ENCODE measurements around the gene GPLD1. TPM values are rescaled to one million over a fixed set of nuclear protein-coding genes. Genes with fewer than 3 reads are reported as not detected.

The GPLD1 gene
- total and polyA plus RNA-seq, 2 experiments from 2014 or later = 3.8 to 11.1 TPM

DNA sequence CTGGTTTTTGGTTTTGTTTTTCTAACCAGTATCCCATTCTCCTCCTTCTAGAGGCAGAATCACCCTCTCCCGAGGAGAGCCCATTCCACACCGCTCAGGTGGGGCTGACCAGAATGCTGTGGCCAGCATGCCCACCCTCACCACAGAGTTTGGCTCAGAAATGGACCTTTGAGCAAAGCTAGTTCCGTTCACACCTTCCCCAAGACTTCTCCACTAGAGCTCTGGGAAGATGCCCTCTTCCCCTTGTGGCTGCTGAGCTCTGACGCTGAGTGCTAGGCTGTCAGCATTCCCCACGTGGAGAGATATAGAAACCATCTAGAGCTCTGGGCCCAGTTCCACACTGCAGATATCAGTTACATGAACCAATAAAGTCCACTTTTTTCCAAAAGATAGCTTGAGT, 7.9 kb downstream of the GPLD1 start:
- Histone ChIP-seq H3K27me3 (ENCODE audit: insufficient read depth) (no peaks in the 10 kb centered on the region), H3K4me3 (no peak overlapping the region), H3F3A (replicated peaks; ENCODE audit: low read depth) (no peaks in the 10 kb centered on the region), H3K4me2 (no peak overlapping the region), H3K9me2 (ENCODE audit: insufficient read depth) (no peaks in the 10 kb centered on the region), H3K36me3 (ENCODE audit: insufficient read depth) (peaks cover 6% of the 10 kb centered on the region; the same call in 1 of the 2 replicates), H2AFZ (no peak overlapping the region), H3K27ac (ENCODE audit: low read depth) (no peak overlapping the region), H3K79me2 (replicated peaks; ENCODE audit: insufficient read depth) (no peaks in the 10 kb centered on the region), H4K20me1 (replicated peaks; ENCODE audit: insufficient read depth) (no peaks in the 10 kb centered on the region), H3K4me1 (ENCODE audit: insufficient read depth) (no peaks in the 10 kb centered on the region)
- no peak; the same call in 2 of the 3 replicates for ATAC-seq
- DNase-seq (ENCODE audit: low spot score) = no peak
- Mint-ChIP-seq H3K27me3 (ENCODE audit: insufficient read depth, low read depth, poor library complexity) (peaks cover 2% of the 10 kb centered on the region), H3K9me3 (peaks cover 11% of the 10 kb centered on the region), H3K36me3 (ENCODE audit: low read depth) (peaks cover 24% of the 10 kb centered on the region), H3K4me1 (no peaks in the 10 kb centered on the region), H3K27ac (no peak overlapping the region), H3K4me3 (no peak overlapping the region)
- TF ChIP-seq POLR2AphosphoS5 (IDR thresholded peaks at IDR 0.05; ENCODE audit: low read depth) (no peak), ZNF331 (CRISPR knock-in tag; IDR thresholded peaks at IDR 0.05; ENCODE audit: low read depth) (no peak), EZH2phosphoT487 (IDR thresholded peaks at IDR 0.05; ENCODE audit: unreplicated experiment) (no peak), CREB1 (CRISPR knock-in tag; IDR thresholded peaks at IDR 0.05; ENCODE audit: low read depth) (no peak), STAT1 (IDR thresholded peaks at IDR 0.05; ENCODE audit: unreplicated experiment) (no peak), NANOG (IDR thresholded peaks at IDR 0.05; ENCODE audit: borderline replicate concordance) (no peak), ZNF114 (CRISPR knock-in tag; IDR thresholded peaks at IDR 0.05) (no peak), JUNB (IDR thresholded peaks at IDR 0.05; ENCODE audit: unreplicated experiment) (no peak), EZH2 (IDR thresholded peaks at IDR 0.05; ENCODE audit: low read depth, unreplicated experiment) (no peak)
- TF ChIP-seq, protein P1, sequence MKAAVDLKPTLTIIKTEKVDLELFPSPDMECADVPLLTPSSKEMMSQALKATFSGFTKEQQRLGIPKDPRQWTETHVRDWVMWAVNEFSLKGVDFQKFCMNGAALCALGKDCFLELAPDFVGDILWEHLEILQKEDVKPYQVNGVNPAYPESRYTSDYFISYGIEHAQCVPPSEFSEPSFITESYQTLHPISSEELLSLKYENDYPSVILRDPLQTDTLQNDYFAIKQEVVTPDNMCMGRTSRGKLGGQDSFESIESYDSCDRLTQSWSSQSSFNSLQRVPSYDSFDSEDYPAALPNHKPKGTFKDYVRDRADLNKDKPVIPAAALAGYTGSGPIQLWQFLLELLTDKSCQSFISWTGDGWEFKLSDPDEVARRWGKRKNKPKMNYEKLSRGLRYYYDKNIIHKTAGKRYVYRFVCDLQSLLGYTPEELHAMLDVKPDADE (IDR thresholded peaks at IDR 0.05) = no peak
- TF ChIP-seq, protein P2, sequence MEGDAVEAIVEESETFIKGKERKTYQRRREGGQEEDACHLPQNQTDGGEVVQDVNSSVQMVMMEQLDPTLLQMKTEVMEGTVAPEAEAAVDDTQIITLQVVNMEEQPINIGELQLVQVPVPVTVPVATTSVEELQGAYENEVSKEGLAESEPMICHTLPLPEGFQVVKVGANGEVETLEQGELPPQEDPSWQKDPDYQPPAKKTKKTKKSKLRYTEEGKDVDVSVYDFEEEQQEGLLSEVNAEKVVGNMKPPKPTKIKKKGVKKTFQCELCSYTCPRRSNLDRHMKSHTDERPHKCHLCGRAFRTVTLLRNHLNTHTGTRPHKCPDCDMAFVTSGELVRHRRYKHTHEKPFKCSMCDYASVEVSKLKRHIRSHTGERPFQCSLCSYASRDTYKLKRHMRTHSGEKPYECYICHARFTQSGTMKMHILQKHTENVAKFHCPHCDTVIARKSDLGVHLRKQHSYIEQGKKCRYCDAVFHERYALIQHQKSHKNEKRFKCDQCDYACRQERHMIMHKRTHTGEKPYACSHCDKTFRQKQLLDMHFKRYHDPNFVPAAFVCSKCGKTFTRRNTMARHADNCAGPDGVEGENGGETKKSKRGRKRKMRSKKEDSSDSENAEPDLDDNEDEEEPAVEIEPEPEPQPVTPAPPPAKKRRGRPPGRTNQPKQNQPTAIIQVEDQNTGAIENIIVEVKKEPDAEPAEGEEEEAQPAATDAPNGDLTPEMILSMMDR (conservative IDR thresholded peaks at IDR 0.05; ENCODE audit: low read depth in 2 of 2) = no peak
- TF ChIP-seq, protein P3, sequence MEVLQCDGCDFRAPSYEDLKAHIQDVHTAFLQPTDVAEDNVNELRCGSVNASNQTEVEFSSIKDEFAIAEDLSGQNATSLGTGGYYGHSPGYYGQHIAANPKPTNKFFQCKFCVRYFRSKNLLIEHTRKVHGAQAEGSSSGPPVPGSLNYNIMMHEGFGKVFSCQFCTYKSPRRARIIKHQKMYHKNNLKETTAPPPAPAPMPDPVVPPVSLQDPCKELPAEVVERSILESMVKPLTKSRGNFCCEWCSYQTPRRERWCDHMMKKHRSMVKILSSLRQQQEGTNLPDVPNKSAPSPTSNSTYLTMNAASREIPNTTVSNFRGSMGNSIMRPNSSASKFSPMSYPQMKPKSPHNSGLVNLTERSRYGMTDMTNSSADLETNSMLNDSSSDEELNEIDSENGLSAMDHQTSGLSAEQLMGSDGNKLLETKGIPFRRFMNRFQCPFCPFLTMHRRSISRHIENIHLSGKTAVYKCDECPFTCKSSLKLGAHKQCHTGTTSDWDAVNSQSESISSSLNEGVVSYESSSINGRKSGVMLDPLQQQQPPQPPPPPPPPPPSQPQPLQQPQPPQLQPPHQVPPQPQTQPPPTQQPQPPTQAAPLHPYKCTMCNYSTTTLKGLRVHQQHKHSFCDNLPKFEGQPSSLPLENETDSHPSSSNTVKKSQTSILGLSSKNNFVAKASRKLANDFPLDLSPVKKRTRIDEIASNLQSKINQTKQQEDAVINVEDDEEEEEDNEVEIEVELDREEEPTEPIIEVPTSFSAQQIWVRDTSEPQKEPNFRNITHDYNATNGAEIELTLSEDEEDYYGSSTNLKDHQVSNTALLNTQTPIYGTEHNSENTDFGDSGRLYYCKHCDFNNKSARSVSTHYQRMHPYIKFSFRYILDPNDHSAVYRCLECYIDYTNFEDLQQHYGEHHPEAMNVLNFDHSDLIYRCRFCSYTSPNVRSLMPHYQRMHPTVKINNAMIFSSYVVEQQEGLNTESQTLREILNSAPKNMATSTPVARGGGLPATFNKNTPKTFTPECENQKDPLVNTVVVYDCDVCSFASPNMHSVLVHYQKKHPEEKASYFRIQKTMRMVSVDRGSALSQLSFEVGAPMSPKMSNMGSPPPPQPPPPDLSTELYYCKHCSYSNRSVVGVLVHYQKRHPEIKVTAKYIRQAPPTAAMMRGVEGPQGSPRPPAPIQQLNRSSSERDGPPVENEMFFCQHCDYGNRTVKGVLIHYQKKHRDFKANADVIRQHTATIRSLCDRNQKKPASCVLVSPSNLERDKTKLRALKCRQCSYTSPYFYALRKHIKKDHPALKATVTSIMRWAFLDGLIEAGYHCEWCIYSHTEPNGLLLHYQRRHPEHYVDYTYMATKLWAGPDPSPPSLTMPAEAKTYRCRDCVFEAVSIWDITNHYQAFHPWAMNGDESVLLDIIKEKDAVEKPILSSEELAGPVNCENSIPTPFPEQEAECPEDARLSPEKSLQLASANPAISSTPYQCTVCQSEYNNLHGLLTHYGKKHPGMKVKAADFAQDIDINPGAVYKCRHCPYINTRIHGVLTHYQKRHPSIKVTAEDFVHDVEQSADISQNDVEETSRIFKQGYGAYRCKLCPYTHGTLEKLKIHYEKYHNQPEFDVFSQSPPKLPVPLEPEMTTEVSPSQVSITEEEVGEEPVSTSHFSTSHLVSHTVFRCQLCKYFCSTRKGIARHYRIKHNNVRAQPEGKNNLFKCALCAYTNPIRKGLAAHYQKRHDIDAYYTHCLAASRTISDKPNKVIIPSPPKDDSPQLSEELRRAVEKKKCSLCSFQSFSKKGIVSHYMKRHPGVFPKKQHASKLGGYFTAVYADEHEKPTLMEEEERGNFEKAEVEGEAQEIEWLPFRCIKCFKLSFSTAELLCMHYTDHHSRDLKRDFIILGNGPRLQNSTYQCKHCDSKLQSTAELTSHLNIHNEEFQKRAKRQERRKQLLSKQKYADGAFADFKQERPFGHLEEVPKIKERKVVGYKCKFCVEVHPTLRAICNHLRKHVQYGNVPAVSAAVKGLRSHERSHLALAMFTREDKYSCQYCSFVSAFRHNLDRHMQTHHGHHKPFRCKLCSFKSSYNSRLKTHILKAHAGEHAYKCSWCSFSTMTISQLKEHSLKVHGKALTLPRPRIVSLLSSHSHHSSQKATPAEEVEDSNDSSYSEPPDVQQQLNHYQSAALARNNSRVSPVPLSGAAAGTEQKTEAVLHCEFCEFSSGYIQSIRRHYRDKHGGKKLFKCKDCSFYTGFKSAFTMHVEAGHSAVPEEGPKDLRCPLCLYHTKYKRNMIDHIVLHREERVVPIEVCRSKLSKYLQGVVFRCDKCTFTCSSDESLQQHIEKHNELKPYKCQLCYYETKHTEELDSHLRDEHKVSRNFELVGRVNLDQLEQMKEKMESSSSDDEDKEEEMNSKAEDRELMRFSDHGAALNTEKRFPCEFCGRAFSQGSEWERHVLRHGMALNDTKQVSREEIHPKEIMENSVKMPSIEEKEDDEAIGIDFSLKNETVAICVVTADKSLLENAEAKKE (CRISPR knock-in tag; IDR thresholded peaks at IDR 0.05) = no peak
- TF ChIP-seq, protein P4, sequence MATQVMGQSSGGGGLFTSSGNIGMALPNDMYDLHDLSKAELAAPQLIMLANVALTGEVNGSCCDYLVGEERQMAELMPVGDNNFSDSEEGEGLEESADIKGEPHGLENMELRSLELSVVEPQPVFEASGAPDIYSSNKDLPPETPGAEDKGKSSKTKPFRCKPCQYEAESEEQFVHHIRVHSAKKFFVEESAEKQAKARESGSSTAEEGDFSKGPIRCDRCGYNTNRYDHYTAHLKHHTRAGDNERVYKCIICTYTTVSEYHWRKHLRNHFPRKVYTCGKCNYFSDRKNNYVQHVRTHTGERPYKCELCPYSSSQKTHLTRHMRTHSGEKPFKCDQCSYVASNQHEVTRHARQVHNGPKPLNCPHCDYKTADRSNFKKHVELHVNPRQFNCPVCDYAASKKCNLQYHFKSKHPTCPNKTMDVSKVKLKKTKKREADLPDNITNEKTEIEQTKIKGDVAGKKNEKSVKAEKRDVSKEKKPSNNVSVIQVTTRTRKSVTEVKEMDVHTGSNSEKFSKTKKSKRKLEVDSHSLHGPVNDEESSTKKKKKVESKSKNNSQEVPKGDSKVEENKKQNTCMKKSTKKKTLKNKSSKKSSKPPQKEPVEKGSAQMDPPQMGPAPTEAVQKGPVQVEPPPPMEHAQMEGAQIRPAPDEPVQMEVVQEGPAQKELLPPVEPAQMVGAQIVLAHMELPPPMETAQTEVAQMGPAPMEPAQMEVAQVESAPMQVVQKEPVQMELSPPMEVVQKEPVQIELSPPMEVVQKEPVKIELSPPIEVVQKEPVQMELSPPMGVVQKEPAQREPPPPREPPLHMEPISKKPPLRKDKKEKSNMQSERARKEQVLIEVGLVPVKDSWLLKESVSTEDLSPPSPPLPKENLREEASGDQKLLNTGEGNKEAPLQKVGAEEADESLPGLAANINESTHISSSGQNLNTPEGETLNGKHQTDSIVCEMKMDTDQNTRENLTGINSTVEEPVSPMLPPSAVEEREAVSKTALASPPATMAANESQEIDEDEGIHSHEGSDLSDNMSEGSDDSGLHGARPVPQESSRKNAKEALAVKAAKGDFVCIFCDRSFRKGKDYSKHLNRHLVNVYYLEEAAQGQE (IDR thresholded peaks at IDR 0.05; ENCODE audit: unreplicated experiment) = no peak

All from GM23338 (cell line).